K562 (cell line): ENCODE data around the gene AMIGO3.

Experiments used
- ATF1 ChIP-seq, 2 experiments: fragments of 450-650 bp in 1 of 2; IDR thresholded peaks; 2 replicates each; pipeline ENCODE4 v1.6.1; 2016; ENCODE audit warnings: missing compliant biosample characterization in 1 of 2, missing genetic modification characterization in 1 of 2
- COPS2 ChIP-seq: fragments of 450-650 bp; conservative IDR thresholded peaks from 2 replicates; pipeline ENCODE4 v1.6.1; 2016; ENCODE audit warnings: mild to moderate bottlenecking, moderate library complexity
- E2F5 ChIP-seq: sonication (generic); formaldehyde crosslinking; IDR thresholded peaks from 2 replicates; pipeline ENCODE4 v1.8.0; 2022; ENCODE audit warnings: mild to moderate bottlenecking, missing genetic modification reagents
- ERF ChIP-seq: fragments of 450-650 bp; formaldehyde crosslinking; IDR thresholded peaks from 2 replicates; pipeline ENCODE4 v1.4.0; 2020; ENCODE audit warnings: mild to moderate bottlenecking, mixed read lengths
- KAT2B ChIP-seq: IDR thresholded peaks from one replicate; pipeline ENCODE4 v1.6.1; 2012; ENCODE audit warnings: low read depth, mild to moderate bottlenecking, control low read depth, inconsistent platforms, low read length, moderate library complexity
- KAT8 ChIP-seq: fragments of 450-650 bp; IDR thresholded peaks from 2 replicates; pipeline ENCODE4 v1.6.1; 2016; ENCODE audit warnings: low read depth, mild to moderate bottlenecking
- KDM1A ChIP-seq, 2 experiments: fragments of 450-650 bp; IDR thresholded peaks; 2 replicates each; pipeline ENCODE4 v1.6.1; 2016; ENCODE audit warnings: mild to moderate bottlenecking in 2 of 2
- POLR2A ChIP-seq: fragments of 450-650 bp; conservative IDR thresholded peaks from 2 replicates; pipeline ENCODE4 v1.6.1; 2016
- SP1 ChIP-seq: sonication (generic); formaldehyde crosslinking; IDR thresholded peaks from 2 replicates; pipeline ENCODE4 v1.8.1; 2022; ENCODE audit warnings: mild to moderate bottlenecking, missing genetic modification reagents
- TEAD4 ChIP-seq, 2 experiments: sonication (generic) in 1 of 2; formaldehyde crosslinking in 1 of 2; IDR thresholded peaks; 2 replicates each; pipeline versions ENCODE4 v1.6.1 to v1.8.0; 2012 to 2022; ENCODE audit warnings: borderline replicate concordance in 1 of 2, inconsistent platforms in 1 of 2, low read length in 1 of 2, mild to moderate bottlenecking in 1 of 2, missing genetic modification reagents in 1 of 2
- USF1 ChIP-seq: sonication (generic); formaldehyde crosslinking; IDR thresholded peaks from 2 replicates; pipeline ENCODE4 v1.9.0; 2022; ENCODE audit warnings: mild to moderate bottlenecking, missing genetic modification reagents
- ZNF146 ChIP-seq: IDR thresholded peaks from one replicate; pipeline ENCODE4 v1.6.1; 2018; ENCODE audit warnings: missing compliant biosample characterization; ENCODE audit not compliant: unreplicated experiment

- TF ChIP-seq ERF (CRISPR knock-in tag) (no peak), ATF1 (CRISPR knock-in tag; IDR thresholded peaks at IDR 0.05) (no peak), ATF1 (tag; IDR thresholded peaks at IDR 0.05) (no peak), KAT2B (no peak), E2F5 (CRISPR knock-in tag) (no peak), ZNF146 (CRISPR knock-in tag) (no peak), POLR2A (no peak), SP1 (CRISPR knock-in tag) (no peak), USF1 (CRISPR knock-in tag) (no peak), COPS2 (no peak), KDM1A (IDR thresholded peaks at IDR 0.05) (no peak), TEAD4 (IDR thresholded peaks at IDR 0.05; ENCODE audit: low read length) (no peak), TEAD4 (CRISPR knock-in tag; IDR thresholded peaks at IDR 0.05; ENCODE audit: borderline replicate concordance) (no peak), KAT8 (no peak)
Measured at GRCh38 chr3:49675912-49676311, 43.6 kb downstream of the AMIGO3 start.
